Measurements from ENCODE around the gene KIAA0930.
"Not testable (repeated sequence)": the region's sequence is repeated elsewhere in the genome, so short reads cannot be mapped to it uniquely, and the experiment has no call there.

The KIAA0930 gene

GRCh38 chr22:45263463-45264269 is 23.0 kb upstream of the KIAA0930 start:
- peak in 43 of 51 donors; percentile 19 to 77 (median 62) for DNase-seq

GRCh38 chr22:45262931-45263462 is 22.3 kb upstream of the KIAA0930 start:
- no peak for DNase-seq

GRCh38 chr22:45262195-45262930 is 21.7 kb upstream of the KIAA0930 start:
- no peak for DNase-seq

- no peak for DNase-seq
Measured at GRCh38 chr22:45261407-45262088, 20.9 kb upstream of the KIAA0930 start.

- not testable (repeated sequence) for DNase-seq
Measured at GRCh38 chr22:45260395-45260759, 19.7 kb upstream of the KIAA0930 start.

- no peak for DNase-seq
Measured at GRCh38 chr22:45259754-45260394, 19.2 kb upstream of the KIAA0930 start.

- not testable (repeated sequence) for DNase-seq
Measured at GRCh38 chr22:45257941-45258340, 17.2 kb upstream of the KIAA0930 start.

GRCh38 chr22:45254789-45255278 is 14.1 kb upstream of the KIAA0930 start:
- no peak for DNase-seq

- DNase-seq = no peak
Measured at GRCh38 chr22:45254388-45254787, 13.7 kb upstream of the KIAA0930 start.

- no peak for DNase-seq
Measured at GRCh38 chr22:45253039-45253641, 12.4 kb upstream of the KIAA0930 start.

- DNase-seq = no peak
Measured at GRCh38 chr22:45251825-45252224, 11.1 kb upstream of the KIAA0930 start.

GRCh38 chr22:45248832-45249561 is 8.3 kb upstream of the KIAA0930 start:
- no peak for DNase-seq

- DNase-seq = peak in 1 of 51 donors; percentile 31
Measured at GRCh38 chr22:45246060-45246985, 5.6 kb upstream of the KIAA0930 start.

GRCh38 chr22:45244916-45245315 is 4.2 kb upstream of the KIAA0930 start:
- DNase-seq = no peak

GRCh38 chr22:45242778-45243191 is 2.1 kb upstream of the KIAA0930 start:
- peak in 34 of 51 donors; percentile 16 to 80 (median 46) for DNase-seq

GRCh38 chr22:45240104-45240809 is 437 bp downstream of the KIAA0930 start:
- DNase-seq = peak in 2 of 51 donors; percentile 34 to 49

- no peak for DNase-seq
Measured at GRCh38 chr22:45239681-45240051, 1.0 kb downstream of the KIAA0930 start.

All from hypothalamus (tissue), 51 donors.